ENCODE measurements around the gene ARFGEF3. TPM values are rescaled to one million over a fixed set of nuclear protein-coding genes. Genes with fewer than 3 reads are reported as not detected.

Gene ARFGEF3
- total and polyA plus RNA-seq, 2 donors: 1.3 to 9.6 TPM

DNA sequence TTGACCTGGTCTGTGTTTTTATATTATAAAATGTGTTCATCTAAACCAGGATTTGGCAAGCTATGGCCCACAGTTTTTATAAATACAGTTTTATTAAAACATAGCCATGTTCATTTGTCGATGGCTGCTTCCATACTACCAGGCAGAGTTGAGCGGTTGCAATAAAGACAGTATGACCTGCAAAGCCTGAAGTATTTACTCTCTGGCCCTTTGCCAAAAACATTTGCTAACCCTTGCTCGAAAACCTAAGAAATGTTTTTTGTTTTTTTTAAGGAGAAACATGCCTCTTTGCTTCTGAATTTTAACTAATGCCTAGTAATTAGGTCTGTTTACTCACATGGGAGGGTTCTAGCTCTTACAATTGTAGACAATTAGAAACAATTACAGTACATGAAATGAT lies 148.6 kb downstream of the ARFGEF3 start:
- Histone ChIP-seq H3K4me3 (ENCODE audit: low read depth, low read length) (no peak overlapping the region), H3K27ac (ENCODE audit: low read depth) (no peak overlapping the region), H3K36me3 (ENCODE audit: insufficient read depth) (no peaks in the 10 kb centered on the region), H3K4me1 (ENCODE audit: insufficient read depth) (no peaks in the 10 kb centered on the region)
- no peak for DNase-seq (ENCODE audit: extremely low spot score)
- 52% methylated on average over 3 of the region's 3 CpGs for WGBS

DNA sequence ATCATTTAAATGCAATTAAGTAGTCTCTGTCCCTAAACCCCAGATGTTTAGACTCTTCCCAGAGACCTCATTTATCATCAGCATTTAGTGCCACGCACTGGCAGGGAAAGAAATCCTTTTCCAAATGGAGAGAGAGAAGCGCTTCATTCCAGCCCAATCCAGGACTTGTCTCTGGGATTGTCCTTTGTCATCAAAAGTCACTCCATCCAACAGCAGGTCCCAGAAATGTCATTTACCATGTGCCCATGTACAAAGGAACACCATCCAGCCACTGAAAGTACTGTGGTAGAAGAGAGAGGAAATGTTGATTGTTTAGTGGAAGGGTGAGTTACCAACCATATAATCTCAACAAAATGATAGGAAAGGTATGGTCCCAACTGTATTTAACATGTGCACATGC lies 149.1 kb downstream of the ARFGEF3 start:
- Histone ChIP-seq H3K4me1 (ENCODE audit: insufficient read depth) (no peaks in the 10 kb centered on the region), H3K36me3 (ENCODE audit: insufficient read depth) (no peaks in the 10 kb centered on the region), H3K27ac (ENCODE audit: low read depth) (no peak overlapping the region), H3K4me3 (ENCODE audit: low read depth, low read length) (no peak overlapping the region)
- DNase-seq (ENCODE audit: extremely low spot score): no peak
- WGBS: 67% methylated on average over 2 of the region's 2 CpGs

DNA sequence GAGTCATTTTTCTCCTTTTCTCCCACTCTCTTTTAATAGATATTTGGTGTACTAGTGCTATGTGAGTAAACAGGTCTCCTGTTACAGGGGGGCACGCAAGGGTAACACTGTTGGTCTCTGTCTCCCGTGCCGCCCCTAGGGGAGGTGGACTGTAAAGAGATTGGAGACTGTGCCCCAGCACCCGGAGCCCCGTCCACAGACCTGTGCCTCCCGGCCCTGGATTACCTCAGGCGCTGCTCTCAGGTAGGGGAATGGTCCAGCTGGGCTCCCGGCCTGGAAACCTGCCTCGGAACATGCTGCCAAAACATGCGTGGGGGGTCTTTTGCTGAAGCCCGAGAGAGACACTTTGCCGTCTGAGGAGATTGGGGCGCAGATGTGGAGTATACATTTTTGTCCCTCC lies 149.5 kb downstream of the ARFGEF3 start:
- H3K36me3 ChIP-seq (ENCODE audit: insufficient read depth): no peaks in the 10 kb centered on the region
- H3K4me3 ChIP-seq (ENCODE audit: low read depth, low read length): no peak overlapping the region
- no peak for DNase-seq (ENCODE audit: extremely low spot score)
- 89% methylated on average over 13 of the region's 13 CpGs for WGBS
- H3K4me1 ChIP-seq (ENCODE audit: insufficient read depth): no peaks in the 10 kb centered on the region
- H3K27ac ChIP-seq (ENCODE audit: low read depth): no peak overlapping the region

GRCh38 chr6:138318741-138319375 lies 157.1 kb downstream of the ARFGEF3 start:
- no peak overlapping the region for H3K4me3 ChIP-seq (ENCODE audit: low read depth, low read length)
- no peaks in the 10 kb centered on the region for H3K36me3 ChIP-seq (ENCODE audit: insufficient read depth)
- no peak for DNase-seq (ENCODE audit: extremely low spot score)
- H3K27ac ChIP-seq (ENCODE audit: low read depth): no peak overlapping the region
- WGBS: 91% methylated on average over 7 of the region's 7 CpGs
- no peaks in the 10 kb centered on the region for H3K4me1 ChIP-seq (ENCODE audit: insufficient read depth)

DNA sequence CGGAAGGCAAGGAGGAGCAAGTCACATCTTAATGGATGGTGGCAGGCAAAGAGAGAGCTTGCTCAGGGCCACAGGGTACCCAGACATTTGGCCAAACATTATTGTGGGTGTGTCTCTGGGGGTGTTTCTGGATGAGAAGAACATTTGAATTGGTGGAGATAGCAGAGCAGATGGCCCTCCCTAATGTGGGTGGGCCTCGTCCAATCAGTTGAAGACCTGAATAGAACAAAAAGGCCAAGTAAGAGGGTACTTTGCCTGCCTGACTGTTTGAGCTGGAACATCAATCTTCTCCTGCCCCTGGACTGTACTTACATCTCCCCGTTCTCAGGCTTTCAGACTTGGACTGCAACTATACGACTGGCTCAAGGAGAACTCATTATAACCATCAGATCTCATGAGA lies 160.2 kb downstream of the ARFGEF3 start:
- H3K4me1 ChIP-seq (ENCODE audit: insufficient read depth): no peaks in the 10 kb centered on the region
- no peaks in the 10 kb centered on the region for H3K36me3 ChIP-seq (ENCODE audit: insufficient read depth)
- no peak overlapping the region for H3K27ac ChIP-seq (ENCODE audit: low read depth)
- WGBS: 95% methylated on average over 4 of the region's 4 CpGs
- DNase-seq (ENCODE audit: extremely low spot score): no peak
- H3K4me3 ChIP-seq (ENCODE audit: low read depth, low read length): no peak overlapping the region

DNA sequence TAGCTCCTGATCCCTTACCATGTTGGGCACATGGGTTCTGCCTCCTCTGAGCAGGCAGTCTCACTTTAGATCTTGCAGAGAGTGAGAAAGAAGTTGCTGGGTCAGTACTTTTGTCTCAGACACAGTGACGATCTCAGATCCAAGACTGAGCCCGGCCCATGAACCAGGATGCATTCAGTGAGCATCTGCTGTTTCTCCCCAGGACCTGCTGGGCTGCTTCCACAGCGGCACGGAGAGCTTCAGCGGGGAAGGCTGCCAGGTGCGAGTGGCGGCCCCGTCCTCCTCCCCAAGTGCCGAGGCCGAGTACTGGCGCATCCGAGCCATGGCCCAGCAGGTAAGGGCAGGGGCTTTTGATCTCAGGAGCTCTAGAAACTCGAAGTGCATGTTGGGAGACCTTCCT lies 162.1 kb downstream of the ARFGEF3 start:
- no peak overlapping the region for H3K4me3 ChIP-seq (ENCODE audit: low read depth, low read length)
- H3K36me3 ChIP-seq (ENCODE audit: insufficient read depth): no peaks in the 10 kb centered on the region
- H3K4me1 ChIP-seq (ENCODE audit: insufficient read depth): no peaks in the 10 kb centered on the region
- 91% methylated on average over 13 of the region's 13 CpGs for WGBS
- DNase-seq (ENCODE audit: extremely low spot score): no peak
- no peak overlapping the region for H3K27ac ChIP-seq (ENCODE audit: low read depth)

GRCh38 chr6:138328210-138328609 lies 166.5 kb downstream of the ARFGEF3 start:
- H3K36me3 ChIP-seq (ENCODE audit: insufficient read depth): peaks cover 1% of the 10 kb centered on the region
- no peaks in the 10 kb centered on the region for H3K4me1 ChIP-seq (ENCODE audit: insufficient read depth)
- H3K4me3 ChIP-seq (ENCODE audit: low read depth, low read length): no peak overlapping the region
- no peak for DNase-seq (ENCODE audit: extremely low spot score)
- WGBS: 74% methylated on average over 3 of the region's 3 CpGs
- H3K27ac ChIP-seq (ENCODE audit: low read depth): no peak overlapping the region

GRCh38 chr6:138330763-138331162 lies 169.0 kb downstream of the ARFGEF3 start:
- H3K36me3 ChIP-seq (ENCODE audit: insufficient read depth): peaks cover 1% of the 10 kb centered on the region
- H3K4me1 ChIP-seq (ENCODE audit: insufficient read depth): no peaks in the 10 kb centered on the region
- no peak for DNase-seq (ENCODE audit: extremely low spot score)
- no peak overlapping the region for H3K27ac ChIP-seq (ENCODE audit: low read depth)
- H3K4me3 ChIP-seq (ENCODE audit: low read depth, low read length): no peak overlapping the region
- 94% methylated on average over 1 of the region's 1 CpG for WGBS

- no peaks in the 10 kb centered on the region for H3K4me1 ChIP-seq (ENCODE audit: insufficient read depth)
- H3K36me3 ChIP-seq (ENCODE audit: insufficient read depth): peaks cover 1% of the 10 kb centered on the region
- DNase-seq (ENCODE audit: extremely low spot score): no peak
- WGBS: 45% methylated on average over 1 of the region's 1 CpG
- H3K27ac ChIP-seq (ENCODE audit: low read depth): no peak overlapping the region
- no peak overlapping the region for H3K4me3 ChIP-seq (ENCODE audit: low read depth, low read length)
Measured at GRCh38 chr6:138331444-138331843, 169.7 kb downstream of the ARFGEF3 start.

GRCh38 chr6:138331984-138332383 lies 170.2 kb downstream of the ARFGEF3 start:
- no peak overlapping the region for H3K4me3 ChIP-seq (ENCODE audit: low read depth, low read length)
- WGBS: 50% methylated on average over 2 of the region's 2 CpGs
- DNase-seq (ENCODE audit: extremely low spot score): no peak
- peaks cover 1% of the 10 kb centered on the region for H3K36me3 ChIP-seq (ENCODE audit: insufficient read depth)
- no peaks in the 10 kb centered on the region for H3K4me1 ChIP-seq (ENCODE audit: insufficient read depth)
- no peak overlapping the region for H3K27ac ChIP-seq (ENCODE audit: low read depth)

DNA sequence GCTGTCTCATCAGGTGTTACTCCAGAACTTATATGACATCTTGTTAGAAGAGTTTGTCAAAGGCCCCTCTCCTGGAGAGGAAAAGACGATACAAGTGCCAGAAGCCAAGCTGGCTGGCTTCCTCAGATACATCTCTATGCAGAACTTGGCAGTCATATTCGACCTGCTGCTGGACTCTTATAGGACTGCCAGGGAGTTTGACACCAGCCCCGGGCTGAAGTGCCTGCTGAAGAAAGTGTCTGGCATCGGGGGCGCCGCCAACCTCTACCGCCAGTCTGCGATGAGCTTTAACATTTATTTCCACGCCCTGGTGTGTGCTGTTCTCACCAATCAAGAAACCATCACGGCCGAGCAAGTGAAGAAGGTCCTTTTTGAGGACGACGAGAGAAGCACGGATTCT lies 172.3 kb downstream of the ARFGEF3 start:
- peaks cover 1% of the 10 kb centered on the region for H3K36me3 ChIP-seq (ENCODE audit: insufficient read depth)
- no peak for DNase-seq (ENCODE audit: extremely low spot score)
- 89% methylated on average over 14 of the region's 14 CpGs for WGBS
- H3K4me3 ChIP-seq (ENCODE audit: low read depth, low read length): no peak overlapping the region
- no peak overlapping the region for H3K27ac ChIP-seq (ENCODE audit: low read depth)
- no peaks in the 10 kb centered on the region for H3K4me1 ChIP-seq (ENCODE audit: insufficient read depth)

GRCh38 chr6:138334963-138335362 lies 173.2 kb downstream of the ARFGEF3 start:
- Histone ChIP-seq H3K36me3 (ENCODE audit: insufficient read depth) (peaks cover 1% of the 10 kb centered on the region), H3K27ac (ENCODE audit: low read depth) (no peak overlapping the region), H3K4me3 (ENCODE audit: low read depth, low read length) (no peak overlapping the region), H3K4me1 (ENCODE audit: insufficient read depth) (no peaks in the 10 kb centered on the region)
- 94% methylated on average over 14 of the region's 14 CpGs for WGBS
- no peak for DNase-seq (ENCODE audit: extremely low spot score)

DNA sequence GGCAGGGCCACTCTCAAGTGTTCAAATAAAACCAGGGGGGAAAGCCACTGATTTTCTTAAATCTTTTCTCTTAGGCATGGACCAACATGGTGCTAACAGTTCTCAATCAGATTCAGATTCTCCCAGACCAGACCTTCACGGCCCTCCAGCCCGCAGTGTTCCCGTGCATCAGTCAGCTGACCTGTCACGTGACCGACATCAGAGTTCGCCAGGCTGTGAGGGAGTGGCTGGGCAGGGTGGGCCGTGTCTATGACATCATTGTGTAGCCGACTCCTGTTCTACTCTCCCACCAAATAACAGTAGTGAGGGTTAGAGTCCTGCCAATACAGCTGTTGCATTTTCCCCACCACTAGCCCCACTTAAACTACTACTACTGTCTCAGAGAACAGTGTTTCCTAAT lies 174.5 kb downstream of the ARFGEF3 start:
- H3K36me3 ChIP-seq (ENCODE audit: insufficient read depth): peaks cover 1% of the 10 kb centered on the region
- DNase-seq (ENCODE audit: extremely low spot score): no peak
- no peak overlapping the region for H3K4me3 ChIP-seq (ENCODE audit: low read depth, low read length)
- H3K27ac ChIP-seq (ENCODE audit: low read depth): no peak overlapping the region
- no peaks in the 10 kb centered on the region for H3K4me1 ChIP-seq (ENCODE audit: insufficient read depth)
- WGBS: 87% methylated on average over 8 of the region's 8 CpGs

- H3K27ac ChIP-seq (ENCODE audit: low read depth): no peak overlapping the region
- WGBS: 91% methylated on average over 4 of the region's 4 CpGs
Measured at GRCh38 chr6:138337076-138337475, 175.3 kb downstream of the ARFGEF3 start.

DNA sequence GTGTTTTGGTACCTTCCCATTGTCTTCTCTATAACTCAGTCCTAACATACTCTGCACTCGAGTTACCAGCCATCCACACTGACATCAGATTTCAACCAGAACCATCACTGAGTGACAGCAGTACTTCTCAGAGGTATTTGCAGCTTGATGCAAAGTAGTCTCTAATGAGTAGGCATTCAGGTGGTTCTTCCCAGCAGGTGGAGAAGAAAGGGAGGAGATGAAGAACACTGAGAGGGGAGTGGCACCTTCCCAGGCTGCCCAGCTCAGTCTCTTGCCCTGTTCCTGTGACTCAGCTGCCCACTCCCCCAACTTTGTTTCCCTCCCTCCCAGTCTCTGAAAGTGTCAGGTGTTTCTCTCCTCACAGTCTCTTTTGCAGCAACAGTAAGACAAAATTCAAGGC lies 177.3 kb downstream of the ARFGEF3 start:
- Histone ChIP-seq H3K27ac (ENCODE audit: low read depth) (no peak overlapping the region), H3K4me3 (ENCODE audit: low read depth, low read length) (no peak overlapping the region), H3K4me1 (ENCODE audit: insufficient read depth) (no peaks in the 10 kb centered on the region), H3K36me3 (ENCODE audit: insufficient read depth) (no peaks in the 10 kb centered on the region)
- WGBS: 48% methylated on average over 1 of the region's 1 CpG
- no peak for DNase-seq (ENCODE audit: extremely low spot score)

More at GRCh38 chr6:138337076-138337475, 175.3 kb downstream of the ARFGEF3 start:
- Histone ChIP-seq H3K4me3 (ENCODE audit: low read depth, low read length) (no peak overlapping the region), H3K36me3 (ENCODE audit: insufficient read depth) (no peaks in the 10 kb centered on the region), H3K4me1 (ENCODE audit: insufficient read depth) (no peaks in the 10 kb centered on the region)
- no peak for DNase-seq (ENCODE audit: extremely low spot score)
